Osteocyte (in vitro differentiated cells): ENCODE measurements around the gene NAXE. TPM values are rescaled to one million over a fixed set of nuclear protein-coding genes. Genes with fewer than 3 reads are reported as not detected.

ENCODE experiments used
- DNase-seq: peaks from one replicate; pipeline ENCODE4 v3.0.0; 2021; ENCODE audit warnings: mixed read lengths; ENCODE audit not compliant: unreplicated experiment; ENCODE audit errors: extremely low spot score
- H3K27ac Mint-ChIP-seq: one replicate; pipeline ENCODE4 v1.8.0; 2021; ENCODE audit warnings: mild to moderate bottlenecking, mixed read lengths; ENCODE audit not compliant: unreplicated experiment
- H3K27me3 Mint-ChIP-seq: one replicate; pipeline ENCODE4 v1.8.0; 2021; ENCODE audit warnings: mixed read lengths; ENCODE audit not compliant: unreplicated experiment
- H3K36me3 Mint-ChIP-seq: one replicate; pipeline ENCODE4 v1.8.0; 2021; ENCODE audit warnings: mixed read lengths; ENCODE audit not compliant: unreplicated experiment
- H3K4me1 Mint-ChIP-seq: one replicate; pipeline ENCODE4 v1.8.0; 2021; ENCODE audit warnings: mixed read lengths; ENCODE audit not compliant: unreplicated experiment
- H3K4me3 Mint-ChIP-seq: one replicate; pipeline ENCODE4 v1.8.0; 2021; ENCODE audit warnings: mild to moderate bottlenecking, moderate library complexity, mixed read lengths; ENCODE audit not compliant: unreplicated experiment
- H3K9me3 Mint-ChIP-seq: one replicate; pipeline ENCODE4 v1.8.0; 2021; ENCODE audit warnings: mixed read lengths; ENCODE audit not compliant: unreplicated experiment
- CTCF ChIP-seq: fragments of 200-600 bp; sonication (generic); IDR thresholded peaks from 2 replicates; pipeline ENCODE4 v1.5.0; 2021; ENCODE audit warnings: antibody characterized with exemption, mild to moderate bottlenecking, moderate library complexity
- total RNA-seq: library from RNA; stranded (reverse); gene quantifications from 2 replicates; pipeline ENCODE4 v1.2.1, GENCODE V29; 2021

The NAXE gene
- total RNA-seq, 1 donor from 2014 or later: 59.2 TPM

- no peak for DNase-seq
- peaks cover 8% of the 10 kb centered on the region for H3K4me1 Mint-ChIP-seq
- no peak overlapping the region for H3K27ac Mint-ChIP-seq
- no peak overlapping the region for H3K4me3 Mint-ChIP-seq
- no peaks in the 10 kb centered on the region for H3K9me3 Mint-ChIP-seq
- H3K27me3 Mint-ChIP-seq: no peaks in the 10 kb centered on the region
- no peak for TF ChIP-seq CTCF
- H3K36me3 Mint-ChIP-seq: peaks cover 5% of the 10 kb centered on the region
Observed at GRCh38 chr1:156556354-156556753, 35.2 kb upstream of the NAXE start.

GRCh38 chr1:156559086-156559796 is 32.3 kb upstream of the NAXE start:
- peaks cover 8% of the 10 kb centered on the region for H3K4me1 Mint-ChIP-seq
- TF ChIP-seq CTCF: no peak
- no peak for DNase-seq
- no peaks in the 10 kb centered on the region for H3K9me3 Mint-ChIP-seq
- H3K27ac Mint-ChIP-seq: no peak overlapping the region
- H3K36me3 Mint-ChIP-seq: peaks cover 4% of the 10 kb centered on the region
- H3K27me3 Mint-ChIP-seq: no peaks in the 10 kb centered on the region
- H3K4me3 Mint-ChIP-seq: no peak overlapping the region

- Mint-ChIP-seq H3K27me3 (no peaks in the 10 kb centered on the region), H3K9me3 (no peaks in the 10 kb centered on the region), H3K27ac (no peak overlapping the region), H3K4me1 (peaks cover 8% of the 10 kb centered on the region), H3K36me3 (peaks cover 4% of the 10 kb centered on the region), H3K4me3 (no peak overlapping the region)
- DNase-seq: no peak
- no peak for TF ChIP-seq CTCF
Observed at GRCh38 chr1:156559797-156560385, 31.7 kb upstream of the NAXE start.

GRCh38 chr1:156560585-156561163 is 30.9 kb upstream of the NAXE start:
- peaks cover 8% of the 10 kb centered on the region for H3K4me1 Mint-ChIP-seq
- H3K9me3 Mint-ChIP-seq: no peaks in the 10 kb centered on the region
- DNase-seq: no peak
- no peaks in the 10 kb centered on the region for H3K27me3 Mint-ChIP-seq
- no peak overlapping the region for H3K4me3 Mint-ChIP-seq
- H3K36me3 Mint-ChIP-seq: peaks cover 4% of the 10 kb centered on the region
- TF ChIP-seq CTCF: no peak
- no peak overlapping the region for H3K27ac Mint-ChIP-seq

GRCh38 chr1:156565519-156565918 is 26.1 kb upstream of the NAXE start:
- no peak for DNase-seq
- no peak overlapping the region for H3K27ac Mint-ChIP-seq
- peaks cover 4% of the 10 kb centered on the region for H3K36me3 Mint-ChIP-seq
- no peaks in the 10 kb centered on the region for H3K27me3 Mint-ChIP-seq
- H3K4me3 Mint-ChIP-seq: no peak overlapping the region
- peaks cover 2% of the 10 kb centered on the region for H3K4me1 Mint-ChIP-seq
- TF ChIP-seq CTCF: no peak
- H3K9me3 Mint-ChIP-seq: no peaks in the 10 kb centered on the region
